GM23338 (cell line): ENCODE data around the gene AMBP. TPM values are rescaled to one million over a fixed set of nuclear protein-coding genes. Genes with fewer than 3 reads are reported as not detected.

ENCODE experiments used
- ATAC-seq: fragments of 200-7000 bp; cut with Tn5 transposase; 3 replicates; pipeline ENCODE4 v1.9.1; 2020
- DNase-seq: peaks from one replicate; pipeline ENCODE4 v3.0.0-alpha.2; 2015; ENCODE audit warnings: low spot score
- H2AFZ ChIP-seq: fragments of 200-600 bp; sonication (generic); 2 replicates; pipeline ENCODE4 v1.8.0; 2016; ENCODE audit warnings: antibody characterized with exemption, mild to moderate bottlenecking, moderate library complexity
- H3F3A ChIP-seq: fragments of 200-600 bp; sonication (generic); replicated peaks from 2 replicates; pipeline ENCODE4 v1.8.0; 2017; ENCODE audit warnings: antibody characterized with exemption, mixed run types, low read depth
- H3K27ac ChIP-seq: fragments of 200-600 bp; sonication (generic); 2 replicates; pipeline ENCODE4 v1.6.1; 2016; ENCODE audit warnings: low read depth
- H3K27me3 ChIP-seq: fragments of 200-600 bp; sonication (generic); 2 replicates; pipeline ENCODE4 v1.8.0; 2016; ENCODE audit warnings: mild to moderate bottlenecking, mixed run types, moderate library complexity; ENCODE audit not compliant: insufficient read depth
- H3K36me3 ChIP-seq: fragments of 200-600 bp; sonication (generic); 2 replicates; pipeline ENCODE4 v1.8.0; 2016; ENCODE audit warnings: mild to moderate bottlenecking; ENCODE audit not compliant: insufficient read depth
- H3K4me1 ChIP-seq: fragments of 200-600 bp; sonication (generic); 2 replicates; pipeline ENCODE4 v1.8.0; 2016; ENCODE audit warnings: mild to moderate bottlenecking, moderate library complexity; ENCODE audit not compliant: insufficient read depth
- H3K4me2 ChIP-seq: fragments of 200-600 bp; sonication (generic); 2 replicates; pipeline ENCODE4 v1.7.1; 2017; ENCODE audit warnings: mixed run types
- H3K4me3 ChIP-seq: fragments of 200-600 bp; sonication (generic); 2 replicates; pipeline ENCODE4 v1.6.1; 2016; ENCODE audit warnings: mixed run types
- H3K79me2 ChIP-seq: fragments of 200-600 bp; sonication (generic); replicated peaks from 2 replicates; pipeline ENCODE4 v1.8.0; 2017; ENCODE audit warnings: mild to moderate bottlenecking; ENCODE audit not compliant: insufficient read depth
- H3K9me2 ChIP-seq: fragments of 200-600 bp; sonication (generic); 2 replicates; pipeline ENCODE4 v1.8.0; 2017; ENCODE audit not compliant: insufficient read depth
- H4K20me1 ChIP-seq: fragments of 200-600 bp; sonication (generic); replicated peaks from 2 replicates; pipeline ENCODE4 v1.8.0; 2017; ENCODE audit warnings: mild to moderate bottlenecking; ENCODE audit not compliant: insufficient read depth
- H3K27ac Mint-ChIP-seq: 2 replicates; pipeline ENCODE4 v1.8.0; 2020; ENCODE audit warnings: inconsistent platforms, mild to moderate bottlenecking, moderate library complexity, mixed read lengths
- H3K27me3 Mint-ChIP-seq: 3 replicates; pipeline ENCODE4 v1.8.0; 2022; ENCODE audit warnings: low read depth, mild to moderate bottlenecking, moderate library complexity, mixed read lengths, inconsistent platforms; ENCODE audit not compliant: insufficient read depth, poor library complexity
- H3K36me3 Mint-ChIP-seq: 3 replicates; pipeline ENCODE4 v1.8.0; 2021; ENCODE audit warnings: low read depth, mild to moderate bottlenecking, inconsistent platforms, moderate library complexity, mixed read lengths
- H3K4me1 Mint-ChIP-seq: 3 replicates; pipeline ENCODE4 v1.8.0; 2020; ENCODE audit warnings: mild to moderate bottlenecking, inconsistent platforms, mixed read lengths
- H3K4me3 Mint-ChIP-seq: 3 replicates; pipeline ENCODE4 v1.8.0; 2021; ENCODE audit warnings: moderate library complexity, mild to moderate bottlenecking, inconsistent platforms, mixed read lengths
- H3K9me3 Mint-ChIP-seq: 3 replicates; pipeline ENCODE4 v1.8.0; 2020; ENCODE audit warnings: moderate library complexity, mild to moderate bottlenecking, inconsistent platforms, mixed read lengths
- CREB1 ChIP-seq: fragments of 250-450 bp; sonication (Bioruptor Pico); IDR thresholded peaks from 2 replicates; pipeline ENCODE4 v1.5.0; 2020; ENCODE audit warnings: low read depth, mild to moderate bottlenecking, moderate library complexity
- CTCF ChIP-seq, 2 experiments: fragments of 200-600 bp in 1 of 2; sonication (generic) in 1 of 2; conservative IDR thresholded peaks; 2 replicates each; pipeline versions ENCODE4 v1.5.1 to v1.6.1; 2016 to 2017; ENCODE audit warnings: antibody characterized with exemption in 2 of 2, low read depth in 2 of 2, mild to moderate bottlenecking in 2 of 2, moderate library complexity in 1 of 2
- ETS1 ChIP-seq: IDR thresholded peaks from 2 replicates; pipeline ENCODE4 v1.6.1; 2016; ENCODE audit warnings: antibody characterized with exemption
- EZH2 ChIP-seq: fragments of 200-600 bp; sonication (generic); IDR thresholded peaks from one replicate; pipeline ENCODE4 v1.8.0; 2017; ENCODE audit warnings: antibody characterized with exemption, mild to moderate bottlenecking, low read depth; ENCODE audit not compliant: unreplicated experiment
- EZH2phosphoT487 ChIP-seq: fragments of 200-600 bp; sonication (generic); IDR thresholded peaks from one replicate; pipeline ENCODE4 v1.8.1; 2018; ENCODE audit warnings: antibody characterized with exemption; ENCODE audit not compliant: unreplicated experiment
- JUNB ChIP-seq: IDR thresholded peaks from one replicate; pipeline ENCODE4 v1.6.1; 2016; ENCODE audit warnings: antibody characterized with exemption; ENCODE audit not compliant: unreplicated experiment
- NANOG ChIP-seq: IDR thresholded peaks from 2 replicates; pipeline ENCODE4 v1.6.1; 2016; ENCODE audit warnings: antibody characterized with exemption, borderline replicate concordance
- POLR2AphosphoS5 ChIP-seq: IDR thresholded peaks from 2 replicates; pipeline ENCODE4 v1.6.1; 2016; ENCODE audit warnings: antibody characterized with exemption, low read depth
- REST ChIP-seq: IDR thresholded peaks from one replicate; pipeline ENCODE4 v1.6.1; 2018; ENCODE audit warnings: antibody characterized with exemption; ENCODE audit not compliant: unreplicated experiment
- STAT1 ChIP-seq: IDR thresholded peaks from one replicate; pipeline ENCODE4 v1.6.1; 2016; ENCODE audit warnings: antibody characterized with exemption; ENCODE audit not compliant: unreplicated experiment
- ZNF114 ChIP-seq: fragments of 250-450 bp; sonication (Bioruptor Pico); IDR thresholded peaks from 2 replicates; pipeline ENCODE4 v1.5.0; 2020; ENCODE audit warnings: mild to moderate bottlenecking, moderate library complexity
- ZNF331 ChIP-seq: fragments of 250-450 bp; sonication (Bioruptor Pico); IDR thresholded peaks from 2 replicates; pipeline ENCODE4 v1.5.0; 2020; ENCODE audit warnings: low read depth, mild to moderate bottlenecking, moderate library complexity
- ZNF462 ChIP-seq: fragments of 250-450 bp; sonication (Bioruptor Pico); IDR thresholded peaks from 2 replicates; pipeline ENCODE4 v1.5.0; 2020; ENCODE audit warnings: mild to moderate bottlenecking, moderate library complexity
- polyA plus RNA-seq: library from polyadenylated mRNA; unstranded; fragments of >200 nt; fragmentation: Nextera tagmentation; extraction: Ambion mirVana; gene quantifications from 2 replicates; pipeline ENCODE4 v1.2.1, GENCODE V29; 2016
- total RNA-seq: library from RNA; depleted of rRNA; stranded (reverse); fragments of >200 nt; shearing (Covaris generic); gene quantifications from 2 replicates; pipeline ENCODE4 v1.2.3, GENCODE V29; 2014

AMBP gene
- total and polyA plus RNA-seq, 2 experiments from 2014 or later: 1.3 to 2.0 TPM

- Histone ChIP-seq H3F3A (no peaks in the 10 kb centered on the region), H2AFZ (no peak overlapping the region), H4K20me1 (no peaks in the 10 kb centered on the region), H3K4me3 (no peak overlapping the region), H3K36me3 (no peaks in the 10 kb centered on the region), H3K79me2 (no peaks in the 10 kb centered on the region), H3K27me3 (no peaks in the 10 kb centered on the region), H3K4me1 (no peaks in the 10 kb centered on the region; the same call in 1 of the 2 replicates), H3K27ac (no peak overlapping the region), H3K4me2 (no peak overlapping the region), H3K9me2 (peaks cover 7% of the 10 kb centered on the region; the same call in 1 of the 2 replicates)
- Mint-ChIP-seq H3K27ac (no peak overlapping the region), H3K27me3 (peaks cover 10% of the 10 kb centered on the region), H3K36me3 (no peaks in the 10 kb centered on the region), H3K4me1 (peaks cover 8% of the 10 kb centered on the region; the same call in 2 of the 3 replicates), H3K9me3 (no peaks in the 10 kb centered on the region), H3K4me3 (no peak overlapping the region)
- ATAC-seq (no peak), DNase-seq (no peak)
- TF ChIP-seq REST (no peak), EZH2phosphoT487 (no peak), EZH2 (no peak), ZNF114 (CRISPR knock-in tag) (no peak), JUNB (no peak), ZNF462 (CRISPR knock-in tag) (no peak), ETS1 (no peak), STAT1 (no peak), CREB1 (CRISPR knock-in tag) (no peak), POLR2AphosphoS5 (no peak), NANOG (no peak), CTCF (conservative IDR thresholded peaks at IDR 0.05; ENCODE audit: low read depth in 2 of 2) (no peak), ZNF331 (CRISPR knock-in tag) (no peak)
Measured at GRCh38 chr9:114078781-114079156, 669 bp upstream of the AMBP start.
